ENCODE measurements around the gene SLC17A9. TPM values are rescaled to one million over a fixed set of nuclear protein-coding genes. Genes with fewer than 3 reads are reported as not detected.

SLC17A9 gene
- total RNA-seq, 1 donor = 2.0 TPM

- peak; percentile 59 for DNase-seq (ENCODE audit: low read depth)
- no peak overlapping the region for H3K4me3 ChIP-seq (ENCODE audit: low read depth, low read length)
- peak; percentile 93 for TF ChIP-seq CTCF (IDR thresholded peaks at IDR 0.05; ENCODE audit: insufficient read depth, low read length)
Observed at GRCh38 chr20:63009045-63009961, 56.8 kb downstream of the SLC17A9 start.

GRCh38 chr20:63009988-63010769 lies 57.7 kb downstream of the SLC17A9 start:
- TF ChIP-seq CTCF (IDR thresholded peaks at IDR 0.05; ENCODE audit: insufficient read depth, low read length) = no peak
- DNase-seq (ENCODE audit: low read depth) = peak; percentile 4
- H3K4me3 ChIP-seq (ENCODE audit: low read depth, low read length) = peak overlapping the region; percentile 17

- no peak for TF ChIP-seq CTCF (IDR thresholded peaks at IDR 0.05; ENCODE audit: insufficient read depth, low read length)
- no peak for DNase-seq (ENCODE audit: low read depth)
- H3K4me3 ChIP-seq (ENCODE audit: low read depth, low read length) = no peak overlapping the region
Observed at GRCh38 chr20:63011798-63012197, 59.3 kb downstream of the SLC17A9 start.

- no peak for TF ChIP-seq CTCF (IDR thresholded peaks at IDR 0.05; ENCODE audit: insufficient read depth, low read length)
- no peak for DNase-seq (ENCODE audit: low read depth)
- H3K4me3 ChIP-seq (ENCODE audit: low read depth, low read length) = no peak overlapping the region
Observed at GRCh38 chr20:63013207-63013606, 60.7 kb downstream of the SLC17A9 start.

- no peak overlapping the region for H3K4me3 ChIP-seq (ENCODE audit: low read depth, low read length)
- DNase-seq (ENCODE audit: low read depth) = no peak
- no peak for TF ChIP-seq CTCF (IDR thresholded peaks at IDR 0.05; ENCODE audit: insufficient read depth, low read length)
Observed at GRCh38 chr20:63014287-63014686, 61.8 kb downstream of the SLC17A9 start.

- H3K4me3 ChIP-seq (ENCODE audit: low read depth, low read length) = no peak overlapping the region
- TF ChIP-seq CTCF (IDR thresholded peaks at IDR 0.05; ENCODE audit: insufficient read depth, low read length) = no peak
- DNase-seq (ENCODE audit: low read depth) = no peak
Observed at GRCh38 chr20:63014710-63015109, 62.2 kb downstream of the SLC17A9 start.

All from fibroblast of the aortic adventitia (primary cell).